Activated CD4-positive, alpha-beta T cell treated with anti-CD3 and anti-CD28 coated beads, Interleukin-2, amount 50 U/mL, for 1 hour (primary cell): ENCODE data around the gene RUNX1.

ENCODE experiments used
- DNase-seq: peaks from one replicate; pipeline ENCODE4 v3.0.0-alpha.2; 2020

Gene RUNX1

DNA sequence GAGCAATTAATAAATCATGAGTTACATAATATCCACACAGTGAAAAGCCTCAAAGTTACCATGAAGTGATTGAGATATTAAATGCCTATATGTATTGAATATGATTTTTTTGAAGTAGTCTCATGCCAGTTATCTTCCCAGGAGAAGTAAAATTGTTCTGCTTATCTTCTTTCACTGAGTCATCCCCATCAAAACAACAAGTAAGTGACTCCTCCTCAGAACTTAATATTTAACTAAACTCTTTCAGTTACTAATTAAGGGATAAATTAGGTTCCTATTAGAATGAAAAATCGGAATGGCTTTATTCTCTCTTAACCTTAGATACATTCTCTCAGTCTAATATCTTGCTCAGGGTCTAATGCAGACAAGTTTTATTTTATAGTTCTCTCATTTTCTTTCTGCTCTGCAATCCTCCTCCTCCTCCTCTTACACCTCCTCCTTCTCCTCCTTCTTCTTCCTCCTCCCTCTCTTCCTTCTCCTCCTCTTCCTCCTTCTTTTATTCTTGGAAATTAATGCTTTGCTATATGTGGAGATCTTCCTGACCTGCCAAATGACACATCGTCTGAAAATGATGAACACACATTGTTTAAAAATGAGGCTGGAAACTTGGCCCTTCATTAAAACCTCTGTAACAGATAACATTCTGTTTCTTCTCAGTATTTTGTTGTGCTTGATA is 110.9 kb downstream of the RUNX1 start:
- no peak for DNase-seq

DNA sequence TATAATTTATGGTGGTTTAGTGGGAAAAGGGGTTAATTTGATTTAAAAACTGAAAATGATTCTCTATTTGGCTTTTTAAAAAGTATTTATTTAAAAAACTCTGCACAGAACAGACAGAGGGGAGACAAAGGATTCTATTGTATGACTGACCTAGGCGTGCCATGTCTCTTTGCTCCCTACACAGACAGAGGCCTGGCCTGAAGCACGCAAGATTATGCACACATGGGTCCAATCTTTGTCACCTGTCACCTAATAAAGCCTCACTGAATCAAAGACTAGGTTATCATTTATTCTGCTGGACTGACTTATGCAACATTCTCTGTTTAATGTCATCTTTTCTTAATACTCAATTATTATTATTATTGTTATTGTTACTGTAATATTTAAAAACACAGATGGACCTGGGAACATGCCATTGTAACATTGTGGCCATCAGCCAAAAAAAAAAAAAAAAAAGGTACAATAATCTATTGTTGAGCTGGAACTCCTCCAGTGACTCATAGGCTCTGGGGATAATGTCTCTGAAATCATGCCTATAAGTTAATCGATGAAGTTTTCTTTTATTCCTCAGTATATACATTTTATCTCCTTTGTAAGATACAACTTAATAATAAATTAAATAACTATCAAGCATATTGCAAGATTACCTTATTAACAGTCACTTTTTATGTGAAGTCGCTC is 112.1 kb downstream of the RUNX1 start:
- DNase-seq: no peak

DNA sequence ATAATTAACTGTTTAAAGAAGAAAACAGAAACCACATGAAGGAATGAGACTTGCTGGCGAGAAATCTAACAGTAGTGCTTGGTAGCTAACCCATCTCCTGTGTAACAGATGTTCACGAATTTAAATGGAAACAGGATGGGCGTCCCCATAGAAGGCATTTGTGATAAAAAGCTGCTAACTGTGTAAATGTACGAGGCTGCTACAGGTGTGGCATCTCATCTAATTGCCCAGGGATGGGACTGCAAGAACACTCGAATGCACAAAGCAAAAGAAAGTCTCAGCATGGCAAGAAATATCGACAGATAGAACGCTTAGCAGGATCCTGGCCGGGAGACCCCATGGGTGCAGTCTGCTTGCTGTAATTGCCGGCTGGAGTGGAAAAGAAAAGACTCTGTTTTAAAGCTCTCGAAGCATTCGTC is 112.7 kb downstream of the RUNX1 start:
- no peak for DNase-seq

DNA sequence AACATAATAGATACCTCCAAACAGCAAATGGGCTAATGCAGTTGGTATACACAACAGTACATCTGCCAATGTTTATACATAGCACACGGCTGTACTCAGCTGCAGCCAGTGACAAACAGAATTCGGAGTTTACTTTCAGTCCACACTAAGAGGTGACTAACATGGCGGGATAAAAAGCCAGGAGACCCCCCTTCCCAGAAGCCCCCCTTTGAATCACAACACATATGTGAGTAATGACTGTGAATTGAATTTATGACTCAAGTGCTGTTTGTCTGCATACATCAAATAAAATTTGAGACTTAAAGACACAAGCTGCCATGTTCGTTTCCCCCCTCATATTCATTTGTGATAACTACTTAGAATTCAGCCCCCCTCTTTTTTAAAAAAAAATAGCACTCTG is 113.2 kb downstream of the RUNX1 start:
- no peak for DNase-seq

DNA sequence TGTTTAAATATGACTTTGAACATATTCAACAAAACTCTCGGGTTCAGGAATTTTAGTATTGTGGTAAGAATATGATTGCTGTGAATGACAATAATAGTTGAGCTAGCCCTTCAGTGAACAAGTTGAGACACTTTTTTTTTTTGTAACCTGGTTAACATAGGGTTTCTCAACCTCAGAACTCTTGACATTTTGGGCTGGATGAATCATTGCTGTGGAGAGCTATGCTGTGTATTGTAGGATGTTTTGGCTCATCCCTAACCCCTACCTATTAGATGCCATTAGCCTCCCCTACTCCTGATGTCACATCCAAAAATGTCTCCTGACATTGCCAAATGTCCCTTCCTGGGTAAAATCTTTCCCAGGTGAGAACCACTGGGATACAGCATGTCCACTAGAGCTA is 113.7 kb downstream of the RUNX1 start:
- no peak for DNase-seq

DNA sequence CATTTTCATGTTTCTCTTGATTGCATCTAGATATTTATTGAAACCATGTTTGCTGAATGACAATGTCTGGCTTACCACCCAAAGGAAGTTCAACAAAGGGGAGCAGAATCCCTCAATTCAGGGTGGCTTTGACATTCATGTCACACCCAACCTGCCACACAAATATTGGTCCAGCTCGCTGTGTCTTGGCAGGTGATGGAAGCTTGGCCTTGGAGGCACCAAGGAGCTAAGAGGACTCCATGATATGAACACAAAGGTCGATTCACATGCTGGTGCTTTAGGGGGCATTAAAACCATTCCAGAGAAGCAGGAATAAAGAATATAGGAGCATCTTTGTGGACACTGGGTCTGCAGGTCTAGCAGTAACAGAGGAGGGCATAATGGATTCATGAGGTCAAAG is 114.8 kb downstream of the RUNX1 start:
- no peak for DNase-seq

DNA sequence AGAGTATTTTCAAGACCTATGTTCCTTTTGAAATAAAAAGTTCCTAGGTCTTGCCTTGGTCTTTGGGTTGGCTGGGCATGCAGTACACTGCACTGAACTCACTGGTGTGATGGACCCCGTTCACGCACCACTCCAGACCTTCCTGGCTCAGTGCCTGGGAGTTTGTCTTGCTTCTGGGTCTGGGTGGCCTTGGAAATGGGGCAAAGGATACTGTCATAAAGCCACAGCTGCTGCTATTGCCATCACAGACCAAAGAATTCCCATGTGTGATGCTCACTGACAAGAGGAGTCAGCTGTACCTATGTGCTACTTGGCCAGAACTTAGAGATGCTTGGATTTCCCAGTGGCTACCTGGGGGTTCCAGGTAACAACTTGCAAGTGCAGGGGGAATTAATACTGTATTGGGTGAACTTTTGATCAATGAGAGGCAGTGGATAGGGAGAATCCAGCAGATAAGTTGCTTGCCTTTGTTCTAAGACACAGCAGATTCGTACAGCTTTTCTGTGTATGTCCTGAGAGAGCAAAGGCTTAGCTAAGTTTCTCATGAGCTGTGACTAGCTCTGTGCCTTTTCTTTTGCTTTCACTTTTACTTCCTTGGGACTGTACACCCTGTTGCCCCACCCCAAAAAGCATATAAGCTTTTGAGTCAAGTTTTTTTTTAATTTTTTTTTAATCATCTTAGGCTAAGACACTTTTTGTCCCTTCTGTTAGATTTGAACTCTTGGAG is 115.3 kb downstream of the RUNX1 start:
- no peak for DNase-seq

DNA sequence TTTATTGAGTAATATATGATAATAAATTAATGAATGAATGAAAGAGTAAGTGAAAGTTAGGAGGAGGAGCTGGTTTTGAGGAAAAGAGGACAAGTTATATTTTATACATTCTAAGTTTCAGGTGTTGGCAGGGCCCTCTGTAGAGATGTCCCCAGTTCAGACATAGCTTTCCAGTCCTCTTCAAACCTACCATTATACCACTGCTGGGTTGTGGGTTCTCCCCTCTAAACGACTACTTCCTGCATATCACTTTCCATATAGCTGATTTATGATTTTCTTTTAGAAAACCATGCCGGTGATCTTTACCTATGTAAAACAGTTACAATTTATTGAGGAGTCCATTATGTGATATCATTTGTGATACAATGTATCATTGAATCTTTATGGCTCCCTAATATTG is 116.9 kb downstream of the RUNX1 start:
- no peak for DNase-seq

DNA sequence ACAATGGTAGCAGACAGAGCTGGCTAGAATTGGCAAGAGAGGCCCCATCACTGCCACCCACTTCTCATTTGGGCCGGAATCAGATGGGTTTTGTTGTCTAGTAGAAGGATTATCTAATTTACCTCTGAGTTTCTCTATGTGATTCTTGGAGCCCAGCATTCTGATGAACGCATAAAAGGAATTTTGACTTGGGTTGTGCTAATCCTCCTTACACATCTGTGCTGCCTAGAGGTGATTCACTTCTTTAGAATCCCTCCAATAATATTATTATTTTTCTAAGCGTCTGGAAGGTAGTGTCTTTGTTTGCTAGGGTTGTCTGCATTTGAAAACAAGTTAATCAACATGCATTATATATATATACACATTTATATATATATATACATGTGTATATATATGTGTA is 118.1 kb downstream of the RUNX1 start:
- DNase-seq: no peak

DNA sequence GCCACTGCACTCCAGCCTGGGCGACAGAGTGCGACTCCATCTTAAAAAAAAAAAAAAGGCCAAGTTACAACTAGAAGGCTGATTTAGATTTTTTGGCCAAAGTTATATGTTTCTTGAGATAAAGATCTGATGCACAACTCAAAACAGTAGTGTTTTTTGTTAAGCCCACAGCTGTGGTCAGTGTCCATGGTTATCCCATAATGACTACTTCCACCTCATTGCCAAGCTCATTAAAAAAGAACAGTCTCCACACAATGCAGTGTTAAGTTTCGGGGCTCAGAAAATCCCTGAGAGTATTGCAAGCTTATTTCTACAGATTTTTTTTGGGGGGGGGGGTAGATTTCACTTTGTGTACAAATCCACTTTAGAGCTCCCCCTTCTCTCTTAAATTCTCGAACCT is 120.5 kb downstream of the RUNX1 start:
- no peak for DNase-seq

DNA sequence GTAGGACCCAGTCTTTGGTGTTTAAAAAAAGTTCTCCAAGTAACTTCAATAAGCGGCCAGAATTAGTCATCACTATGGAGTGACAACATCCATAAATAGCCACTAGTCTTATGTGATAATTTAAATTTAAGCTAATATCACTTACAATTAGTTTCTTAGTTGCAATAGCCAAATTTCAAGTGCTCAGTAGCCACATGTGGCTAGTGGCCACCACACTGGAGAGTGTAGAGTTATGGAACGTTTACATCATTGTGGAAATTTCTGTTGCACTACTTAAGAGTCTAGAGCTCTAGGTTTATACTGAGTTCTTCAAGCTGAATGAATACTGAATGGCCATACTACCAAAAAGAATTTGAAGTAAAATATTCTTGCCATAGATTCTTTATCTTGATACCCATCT is 121.1 kb downstream of the RUNX1 start:
- DNase-seq: no peak

DNA sequence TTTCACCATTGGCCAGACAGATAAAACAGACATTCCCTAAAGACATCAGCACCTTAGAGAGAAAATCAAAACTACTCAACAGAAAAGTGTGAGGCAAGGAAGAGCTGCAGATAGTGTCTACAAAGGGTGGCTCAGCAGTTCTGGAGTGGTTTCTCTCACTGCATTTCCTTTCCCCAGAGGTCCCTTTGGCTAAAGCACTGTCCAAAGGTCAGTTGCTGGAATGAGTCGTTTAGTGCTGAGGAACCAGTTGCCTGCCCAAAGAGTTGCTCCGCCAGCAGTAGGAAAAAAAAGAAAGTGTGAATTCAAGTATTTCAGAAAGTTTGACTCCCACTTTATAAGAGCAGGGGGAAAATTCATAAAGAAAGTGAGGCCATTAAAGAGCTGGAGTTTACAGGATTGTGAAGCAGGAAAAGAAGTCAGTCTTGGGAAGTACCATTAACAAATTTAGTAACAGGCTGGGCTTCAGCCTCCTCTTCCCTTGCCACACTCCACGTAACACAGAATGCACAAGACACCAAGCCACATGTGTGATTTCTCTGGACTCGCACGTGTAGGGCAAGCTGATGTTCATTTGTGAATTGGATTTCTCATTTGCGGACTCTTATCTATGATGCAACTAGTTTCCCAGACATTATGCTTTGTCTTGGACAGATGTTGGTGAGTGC is 122.2 kb downstream of the RUNX1 start:
- DNase-seq: no peak

DNA sequence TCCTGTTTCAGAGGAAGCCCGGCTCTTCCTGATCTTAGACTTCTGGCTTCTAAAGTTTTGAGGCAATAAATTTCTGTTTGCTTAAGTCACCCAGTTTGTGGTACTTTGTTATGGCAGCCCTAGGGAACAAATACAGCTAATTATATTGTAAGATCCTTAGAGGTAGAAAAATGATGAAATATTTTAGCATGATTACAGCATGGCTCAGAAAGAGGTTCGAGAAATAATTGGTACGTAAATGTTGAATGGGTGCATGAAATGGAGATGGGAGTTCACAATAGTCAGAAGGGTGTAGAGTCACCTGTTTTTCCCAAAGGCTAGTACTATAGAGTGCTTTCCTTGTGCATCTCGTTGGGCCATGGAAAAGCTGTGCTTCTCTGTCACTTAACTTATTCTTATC is 123.5 kb downstream of the RUNX1 start:
- no peak for DNase-seq

DNA sequence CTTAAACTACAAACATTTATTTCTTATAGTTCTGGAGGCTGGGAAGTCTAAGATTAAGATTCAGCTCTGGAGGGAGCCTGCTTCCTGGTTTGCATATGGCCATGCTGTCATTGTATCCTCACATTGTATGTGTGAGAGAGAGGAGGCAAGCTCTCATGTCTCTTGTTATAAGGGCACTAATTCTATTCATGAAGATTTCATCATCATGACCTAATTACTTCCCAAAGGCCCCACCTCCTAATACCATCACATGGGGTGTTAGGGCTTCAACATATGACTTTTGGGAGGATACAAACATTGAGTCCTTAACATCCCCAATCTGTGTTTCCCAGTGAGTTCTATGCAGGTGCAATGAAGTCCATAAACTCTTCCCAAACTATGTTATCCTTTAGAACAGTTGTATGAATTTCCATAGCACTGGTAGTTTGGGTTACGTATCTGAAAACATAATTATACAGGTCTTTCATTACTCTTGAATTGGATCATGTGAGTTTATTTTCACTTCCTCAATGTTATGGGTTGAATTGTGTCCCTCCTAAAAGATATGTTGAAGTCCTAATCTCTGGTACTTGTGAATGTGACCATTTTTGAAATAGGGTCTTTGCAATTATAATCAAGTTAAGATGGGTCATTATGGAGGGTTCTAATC is 124.2 kb downstream of the RUNX1 start:
- no peak for DNase-seq

DNA sequence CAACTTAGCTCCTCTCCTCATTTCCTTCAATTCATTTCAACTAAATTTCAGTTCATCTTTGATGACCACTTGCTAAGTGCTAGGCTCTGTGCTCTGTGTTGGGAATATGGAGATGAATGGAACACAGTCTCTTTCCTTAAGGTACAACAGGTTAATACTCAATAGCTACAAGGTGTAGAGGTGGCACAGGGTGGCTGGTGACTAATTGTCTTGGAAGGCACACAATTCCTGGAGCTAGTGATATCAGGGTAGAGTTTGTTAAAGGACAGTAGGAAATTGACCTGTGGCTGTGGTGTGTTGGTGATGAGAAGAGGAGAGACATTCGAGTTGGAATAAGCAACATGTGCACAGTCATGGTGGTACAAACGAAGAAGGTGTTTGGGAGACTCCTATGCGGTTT is 124.9 kb downstream of the RUNX1 start:
- no peak for DNase-seq

DNA sequence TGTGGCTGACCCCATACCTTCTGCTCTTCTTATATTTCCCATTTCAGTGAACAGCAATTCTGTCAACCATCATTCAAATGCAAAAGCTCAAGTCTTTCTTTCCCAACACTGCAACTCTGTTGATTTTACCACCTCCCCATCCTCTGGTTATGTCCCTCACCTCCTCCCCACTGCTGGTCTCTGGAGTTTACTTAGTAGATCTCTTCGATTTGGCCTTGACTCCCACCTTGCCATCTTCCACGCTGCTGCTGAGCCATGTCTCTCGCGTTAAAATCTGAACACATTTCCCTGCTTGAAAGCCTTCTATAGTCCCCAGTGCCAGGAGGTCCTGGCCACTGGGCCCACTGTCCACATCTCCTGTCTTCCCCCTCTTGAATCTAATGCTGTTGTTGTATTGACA is 125.5 kb downstream of the RUNX1 start:
- DNase-seq: no peak

DNA sequence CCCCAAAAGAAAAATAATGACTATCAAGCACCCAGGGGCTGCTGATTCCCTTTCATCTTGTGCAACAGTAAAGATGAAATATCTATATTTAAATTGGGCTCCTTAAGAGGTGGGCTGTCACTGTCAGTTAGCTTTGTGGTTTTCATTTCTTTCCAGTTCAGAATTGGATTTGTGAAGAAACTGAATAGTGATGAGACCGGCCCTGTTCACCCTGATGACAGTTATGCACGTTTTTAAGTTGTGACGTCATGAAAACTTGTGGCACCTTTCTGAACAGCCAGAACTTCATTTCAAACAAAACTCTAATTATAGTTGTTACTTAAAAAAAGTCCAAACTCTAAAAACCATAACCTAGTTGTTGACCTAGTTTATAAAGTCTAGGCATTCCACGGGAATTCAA is 125.9 kb downstream of the RUNX1 start:
- DNase-seq: no peak

DNA sequence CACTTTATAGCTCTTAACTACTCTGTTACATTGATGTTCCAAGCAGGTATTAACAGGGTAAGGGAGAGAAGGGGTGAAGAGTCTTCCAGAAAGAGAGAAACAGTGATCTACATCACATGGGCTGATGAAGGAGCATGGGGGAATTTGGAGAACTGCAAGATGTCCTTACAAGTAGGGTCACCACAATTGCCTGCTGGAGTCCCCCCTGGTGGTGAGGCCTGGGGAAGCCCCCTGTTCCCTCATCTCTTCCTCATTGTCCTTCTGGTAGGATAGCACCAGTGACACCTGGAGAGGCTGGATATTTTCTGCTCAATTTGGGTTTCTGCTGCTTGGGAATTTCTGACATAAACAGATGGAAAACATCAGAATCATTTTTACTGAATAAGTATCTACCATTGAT is 126.6 kb downstream of the RUNX1 start:
- no peak for DNase-seq

DNA sequence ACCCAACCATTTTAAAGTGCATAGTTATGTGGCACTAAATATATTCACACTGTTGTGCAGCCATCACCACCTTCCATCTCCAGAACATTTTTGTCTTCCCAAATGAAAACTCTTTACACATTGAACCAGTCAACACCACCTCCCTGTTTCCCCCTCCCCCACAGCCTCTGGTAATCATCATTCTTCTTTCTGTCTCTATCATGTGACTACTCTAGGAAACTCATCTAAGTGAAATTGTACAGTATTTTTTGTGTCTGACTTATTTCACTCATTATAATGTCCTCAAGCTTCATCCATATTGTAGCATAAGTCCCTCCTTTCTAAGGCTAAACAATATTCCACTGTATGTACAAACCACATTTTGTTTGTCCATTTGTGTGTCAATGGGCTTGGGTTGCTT is 128.0 kb downstream of the RUNX1 start:
- no peak for DNase-seq

DNA sequence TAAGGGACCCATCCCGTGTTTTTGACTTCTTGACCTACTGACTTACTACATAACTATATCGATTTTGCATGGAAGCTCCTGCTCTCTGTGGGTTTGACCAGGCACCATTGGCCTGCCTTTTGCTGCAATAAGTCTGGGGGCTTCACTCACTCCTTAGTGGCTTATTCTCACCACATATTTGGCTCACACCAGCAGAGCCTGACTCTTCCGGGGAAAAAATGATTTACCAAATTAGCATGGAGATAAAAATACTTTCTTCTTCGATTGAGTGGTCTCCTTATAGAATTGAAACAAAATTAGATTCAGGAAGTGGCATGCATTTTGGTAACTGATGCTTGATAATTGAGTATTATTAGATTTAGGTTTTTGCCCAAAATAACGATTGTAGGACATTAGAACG is 129.7 kb downstream of the RUNX1 start:
- no peak for DNase-seq

DNA sequence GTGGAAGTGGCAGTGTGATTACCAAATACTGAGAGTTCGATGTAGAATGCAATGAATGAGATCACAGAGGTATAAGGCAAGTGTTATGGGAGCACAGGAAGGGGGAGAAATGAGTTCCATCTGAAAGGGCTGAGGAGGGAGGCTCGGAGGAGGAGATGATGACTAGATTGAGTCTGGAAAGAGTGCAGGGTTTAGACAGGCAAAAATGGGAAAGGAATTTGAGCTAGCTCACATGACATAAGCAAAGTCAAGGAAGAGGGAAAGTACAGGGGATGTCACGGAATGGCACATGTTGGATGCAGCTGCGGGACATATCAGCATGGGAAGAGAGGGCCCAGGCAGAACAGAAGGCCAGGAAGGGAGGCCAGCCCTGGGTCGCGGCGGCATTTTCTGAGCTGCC is 132.7 kb downstream of the RUNX1 start:
- no peak for DNase-seq

DNA sequence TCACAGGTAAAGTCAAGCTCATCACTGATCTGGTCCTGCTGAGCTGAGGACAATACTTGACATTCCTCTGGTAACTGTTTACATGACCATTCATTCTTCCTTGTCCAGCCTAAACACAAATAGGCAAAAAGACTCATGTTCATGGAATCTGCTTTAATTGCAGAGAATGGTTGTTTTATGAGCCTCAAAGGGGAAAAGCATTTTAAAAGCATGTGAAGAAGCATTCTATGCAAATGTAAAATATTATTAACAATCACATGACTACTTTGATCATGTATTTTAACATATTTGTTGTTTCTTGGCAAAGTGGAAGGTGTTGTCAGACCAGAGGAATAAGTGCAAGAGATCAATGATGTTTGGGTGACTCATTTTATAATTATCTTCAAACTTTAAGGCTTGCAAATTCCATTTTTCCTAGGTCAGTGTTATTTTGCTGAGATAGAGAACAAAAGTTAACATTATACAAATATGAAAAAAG is 133.7 kb downstream of the RUNX1 start:
- no peak for DNase-seq

DNA sequence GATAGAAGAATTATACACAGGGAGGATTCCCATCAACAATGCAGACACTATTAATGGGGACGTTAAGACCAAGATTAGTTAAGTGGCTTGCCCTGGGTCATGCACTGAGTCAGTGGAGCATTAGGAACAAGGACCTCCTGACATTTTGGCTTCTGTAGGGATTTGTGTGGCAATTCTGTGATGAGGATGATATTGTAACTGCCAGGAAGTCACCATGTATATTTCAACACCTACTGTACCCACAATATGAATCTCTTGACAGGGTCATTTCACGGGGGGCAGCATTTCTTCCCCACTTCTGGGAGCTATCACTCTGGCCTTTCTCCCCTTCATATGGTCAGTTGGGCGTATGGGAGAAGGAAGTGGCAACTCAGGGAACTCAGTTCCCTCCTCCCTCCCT is 134.9 kb downstream of the RUNX1 start:
- DNase-seq: no peak
